Measurements from ENCODE around the gene OSGEP. TPM values are rescaled to one million over a fixed set of nuclear protein-coding genes. Genes with fewer than 3 reads are reported as not detected.

OSGEP gene
- total and polyA plus RNA-seq, 8 donors = 24.7 to 71.8 (median 52.5) TPM

- H3K36me3 ChIP-seq = peaks cover 30 to 42% (median 37%) of the 10 kb centered on the region in 4 donors
- peak overlapping the region; percentile 96 to 99 (median 98) for H3K27ac ChIP-seq
- intact Hi-C loops (cut with DNase I; ENCODE audit: low total_unique reads) = no loop called here
- DNase-seq = peak; percentile 68 to 86
- H3K4me3 ChIP-seq = peak overlapping the region; percentile 88 to 99 (median 91)
- H3K27me3 ChIP-seq = no peaks in the 10 kb centered on the region
- H3K4me1 ChIP-seq = peaks cover 21 to 59% (median 51%) of the 10 kb centered on the region in 4 donors
- WGBS, 5 donors = 3 to 9% (median 4%) methylated on average over 17 to 32 of the region's 32 CpGs
- TF ChIP-seq EP300 (IDR thresholded peaks at IDR 0.05) = no peak
- TF ChIP-seq CTCF (IDR thresholded peaks at IDR 0.05) = no peak
- no peak for TF ChIP-seq POLR2AphosphoS5 (IDR thresholded peaks at IDR 0.05)
- TF ChIP-seq POLR2A (IDR thresholded peaks at IDR 0.05) = no peak
- H3K9me3 ChIP-seq = no peaks in the 10 kb centered on the region
These were observed 6.0 kb upstream of the OSGEP start for GRCh38 chr14:20460458-20461224.

GRCh38 chr14:20458031-20458789 is 3.6 kb upstream of the OSGEP start:
- TF ChIP-seq EP300 (IDR thresholded peaks at IDR 0.05) (no peak), POLR2AphosphoS5 (IDR thresholded peaks at IDR 0.05) (no peak), CTCF (IDR thresholded peaks at IDR 0.05) (no peak), POLR2A (IDR thresholded peaks at IDR 0.05) (no peak)
- Histone ChIP-seq H3K36me3 (peaks cover 30 to 42% (median 37%) of the 10 kb centered on the region in 4 donors), H3K4me1 (peaks cover 30 to 70% (median 63%) of the 10 kb centered on the region in 4 donors), H3K4me3 (no peak overlapping the region), H3K9me3 (no peaks in the 10 kb centered on the region), H3K27ac (peak overlapping the region in 4 of 5 donors; percentile 13 to 96 (median 16)), H3K27me3 (no peaks in the 10 kb centered on the region)
- no peak for DNase-seq
- intact Hi-C loops (cut with DNase I; ENCODE audit: low total_unique reads) = no loop called here
- 37 to 62% (median 52%) methylated on average over 6 to 8 of the region's 8 CpGs for WGBS, 5 donors

- Histone ChIP-seq H3K27ac (peak overlapping the region in 3 of 5 donors; percentile 90 to 96 (median 95)), H3K4me1 (peaks cover 38 to 72% (median 68%) of the 10 kb centered on the region in 4 donors), H3K4me3 (peak overlapping the region in 1 of 4 donors; percentile 75), H3K36me3 (peaks cover 35 to 51% (median 43%) of the 10 kb centered on the region in 4 donors), H3K9me3 (no peaks in the 10 kb centered on the region), H3K27me3 (no peaks in the 10 kb centered on the region)
- intact Hi-C loops (cut with DNase I; ENCODE audit: low total_unique reads) = no loop called here
- no peak for TF ChIP-seq POLR2A (IDR thresholded peaks at IDR 0.05)
- TF ChIP-seq POLR2AphosphoS5 (IDR thresholded peaks at IDR 0.05) = no peak
- TF ChIP-seq CTCF (IDR thresholded peaks at IDR 0.05) = no peak
- TF ChIP-seq EP300 (IDR thresholded peaks at IDR 0.05) = no peak
- DNase-seq = no peak
- WGBS, 5 donors = 64 to 82% (median 72%) methylated on average over 13 of the region's 13 CpGs
These were observed 2.4 kb upstream of the OSGEP start for GRCh38 chr14:20456971-20457370.

All from stomach (tissue), 9 donors.